G401 (cell line): ENCODE results near the gene CSF1R. TPM values are rescaled to one million over a fixed set of nuclear protein-coding genes. Genes with fewer than 3 reads are reported as not detected.
A peak's percentile ranks its signal among the peaks of the same experiment; 100 is the strongest.
"Not testable (repeated sequence)": the region's sequence is repeated elsewhere in the genome, so short reads cannot be mapped to it uniquely, and the experiment has no call there.

ENCODE experiments used
- DNase-seq: peaks from one replicate; pipeline ENCODE4 v3.0.0-alpha.2; 2015; ENCODE audit warnings: low spot score
- in situ Hi-C: cut with HindIII; loops from 2 replicates; pipeline ENCODE4 v1.10.0; 2016; ENCODE audit warnings: low sequenced_read_pairs, mixed read lengths
- total RNA-seq: library from RNA; depleted of rRNA; stranded (reverse); fragments of >200 nt; shearing (Covaris generic); gene quantifications from 2 replicates; pipeline ENCODE4 v1.2.3, GENCODE V29; 2014

The CSF1R gene
- total RNA-seq, 1 experiment from 2014 or later = 1.1 TPM

DNA sequence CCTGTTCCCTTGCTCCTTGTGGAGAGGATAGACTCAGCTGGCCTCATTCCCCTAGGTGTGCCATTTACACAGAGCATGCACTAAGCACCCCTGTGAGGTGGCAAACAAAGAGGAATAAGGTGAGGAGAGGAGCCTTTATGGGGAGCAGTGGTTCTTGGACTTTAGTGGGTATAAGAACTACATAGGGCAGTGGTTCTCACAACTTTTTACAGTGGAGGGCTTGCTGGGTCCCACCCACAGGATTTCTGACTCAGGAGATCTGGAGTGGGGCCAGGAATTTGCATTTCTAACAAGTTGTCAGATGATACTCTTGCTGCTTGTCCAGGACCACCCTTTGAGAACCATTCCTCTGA lies 42.0 kb downstream of the CSF1R start:
- in situ Hi-C loops = no loop called here
- no peak for DNase-seq

DNA sequence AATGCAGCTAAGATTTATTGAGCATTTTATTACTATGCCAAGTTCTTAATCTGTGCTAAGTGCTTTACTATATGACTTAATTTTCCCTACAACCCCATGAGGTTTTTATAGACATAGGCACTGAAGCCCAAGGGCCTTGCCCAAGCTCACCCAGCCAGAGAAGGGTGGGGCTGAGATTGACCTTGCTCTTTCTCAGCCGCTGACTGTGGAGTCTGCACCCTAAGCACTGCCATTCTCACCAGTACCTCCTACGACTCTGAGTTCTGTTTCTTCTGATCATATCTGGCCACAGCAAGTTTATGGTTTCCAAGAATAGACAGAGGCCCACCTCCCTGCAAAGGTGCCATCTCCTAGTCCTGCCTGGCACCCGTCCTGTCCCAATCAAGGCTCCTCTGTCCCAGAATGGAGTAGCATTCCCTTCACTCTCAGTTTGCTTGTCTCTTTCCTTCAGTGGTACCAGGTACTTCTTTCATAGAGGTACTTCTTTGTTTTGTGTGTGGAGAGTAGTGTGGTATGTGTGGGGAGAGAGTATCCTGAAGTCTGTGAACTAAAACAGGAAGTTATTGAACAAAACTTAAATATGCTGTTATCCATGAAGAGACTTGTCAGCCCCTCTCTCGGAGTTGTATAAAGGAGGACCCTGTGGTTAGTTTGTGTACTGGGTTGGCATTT lies 42.6 kb downstream of the CSF1R start:
- in situ Hi-C loops = no loop called here
- no peak for DNase-seq

DNA sequence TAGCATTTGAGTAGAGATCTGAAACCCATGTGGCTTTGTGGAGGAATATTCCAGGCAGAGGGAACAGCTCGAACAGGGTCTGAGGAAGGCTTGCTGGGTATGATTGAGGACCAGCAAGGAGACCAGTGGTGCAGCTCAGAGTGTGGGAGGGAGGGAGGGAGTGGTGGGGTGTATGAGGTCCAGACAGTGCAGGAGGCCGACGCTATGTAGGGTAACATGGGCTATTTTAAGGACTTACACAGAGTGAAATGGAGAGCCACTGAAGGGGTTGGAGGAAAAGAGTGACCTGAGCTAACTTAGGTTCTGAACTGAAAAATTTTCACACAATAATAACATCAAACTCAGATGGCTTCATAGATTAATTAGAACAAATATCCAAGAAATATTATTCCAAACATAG lies 43.9 kb downstream of the CSF1R start:
- in situ Hi-C loops = no loop called here
- no peak for DNase-seq

- DNase-seq = no peak
- in situ Hi-C loops = no loop called here
These were observed 47.8 kb downstream of the CSF1R start for GRCh38 chr5:150038547-150038946.

DNA sequence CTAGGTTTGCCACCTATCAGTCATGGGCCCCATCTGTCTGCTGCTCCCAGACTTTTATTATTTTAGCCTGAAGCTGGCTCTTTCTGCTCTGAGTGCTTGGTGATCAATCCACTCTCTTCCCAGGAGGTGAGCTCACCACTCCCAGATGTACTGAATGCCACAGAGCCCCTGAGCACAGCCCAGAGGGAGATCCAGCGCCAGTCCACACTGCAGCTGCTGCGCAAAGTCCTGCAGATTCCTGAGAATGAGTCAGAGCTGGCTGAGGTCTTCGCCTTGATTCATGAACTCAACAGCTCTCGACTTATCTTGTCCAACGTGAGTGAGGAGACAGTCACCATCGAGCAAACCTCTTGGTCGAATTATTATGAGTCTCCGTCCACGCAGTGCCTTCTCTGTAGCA lies 49.8 kb downstream of the CSF1R start:
- no peak for DNase-seq

DNA sequence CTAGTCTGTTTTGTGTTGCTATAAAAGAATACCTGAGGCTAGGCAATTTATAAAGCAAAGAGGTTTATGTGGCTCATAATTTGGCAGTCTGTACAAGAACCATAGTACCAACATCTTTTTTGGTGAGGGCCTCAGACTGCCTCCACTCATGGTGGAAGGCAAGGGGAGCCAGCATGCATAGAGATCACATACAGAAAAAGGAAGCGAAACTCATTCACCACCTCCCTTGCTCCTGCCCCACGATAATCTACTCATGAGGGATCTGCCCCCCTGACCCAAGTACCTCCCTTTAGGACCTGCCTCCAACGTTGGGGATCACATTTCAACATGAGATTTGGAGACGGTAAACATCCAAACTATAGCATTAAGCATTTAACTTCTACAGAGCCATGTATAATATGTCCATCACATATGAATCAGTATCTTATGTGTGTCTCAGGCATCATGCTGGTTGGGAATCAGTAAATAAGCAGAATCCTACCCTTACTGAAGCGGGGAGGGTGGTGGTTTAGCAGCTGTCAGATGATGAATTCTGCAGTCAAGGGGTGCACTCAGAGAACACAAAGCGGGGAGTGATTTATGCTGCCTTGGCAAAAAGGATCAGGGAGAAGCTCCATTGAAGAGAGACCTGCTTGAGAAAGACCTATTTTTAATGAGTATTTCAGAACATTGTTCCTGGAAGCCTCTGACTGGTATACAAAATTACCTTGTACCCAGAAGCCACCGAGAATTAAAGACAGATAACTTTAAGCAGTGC lies 51.0 kb downstream of the CSF1R start:
- in situ Hi-C loops = no loop called here
- DNase-seq = no peak

More for the DNA sequence above, 49.8 kb downstream of the CSF1R start:
- in situ Hi-C loops = no loop called here

DNA sequence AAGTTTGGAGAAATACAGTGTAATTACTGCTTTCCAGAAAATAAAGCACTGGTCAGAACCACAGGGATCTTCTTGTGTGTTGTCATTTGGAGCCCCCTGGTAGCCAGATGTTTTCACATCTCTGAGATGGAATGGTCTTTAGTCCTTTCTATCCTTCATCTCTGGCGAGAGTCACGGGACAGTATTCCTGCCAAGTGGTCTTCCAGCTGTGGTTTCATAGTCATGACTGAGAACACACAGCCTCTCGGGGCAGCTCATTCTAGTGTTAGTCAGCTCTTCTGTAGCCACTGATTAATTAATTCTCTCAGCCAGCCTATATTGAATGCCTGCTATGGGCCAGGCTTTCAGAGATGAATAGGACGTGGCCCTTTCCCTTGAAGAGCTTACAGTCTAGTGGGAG lies 51.7 kb downstream of the CSF1R start:
- in situ Hi-C loops = loop anchor here (5.0 kb wide), 1 partner anchor 38 kb away; no protein-coding TSS in a partner anchor
- DNase-seq = no peak

- in situ Hi-C loops = loop anchor here (5.0 kb wide), 1 partner anchor 39 kb away; no protein-coding TSS in a partner anchor
- DNase-seq = no peak
These were observed 53.0 kb downstream of the CSF1R start for GRCh38 chr5:150033334-150033733.

GRCh38 chr5:150028047-150028446 lies 58.3 kb downstream of the CSF1R start:
- DNase-seq, in situ Hi-C loops: not testable (repeated sequence)

DNA sequence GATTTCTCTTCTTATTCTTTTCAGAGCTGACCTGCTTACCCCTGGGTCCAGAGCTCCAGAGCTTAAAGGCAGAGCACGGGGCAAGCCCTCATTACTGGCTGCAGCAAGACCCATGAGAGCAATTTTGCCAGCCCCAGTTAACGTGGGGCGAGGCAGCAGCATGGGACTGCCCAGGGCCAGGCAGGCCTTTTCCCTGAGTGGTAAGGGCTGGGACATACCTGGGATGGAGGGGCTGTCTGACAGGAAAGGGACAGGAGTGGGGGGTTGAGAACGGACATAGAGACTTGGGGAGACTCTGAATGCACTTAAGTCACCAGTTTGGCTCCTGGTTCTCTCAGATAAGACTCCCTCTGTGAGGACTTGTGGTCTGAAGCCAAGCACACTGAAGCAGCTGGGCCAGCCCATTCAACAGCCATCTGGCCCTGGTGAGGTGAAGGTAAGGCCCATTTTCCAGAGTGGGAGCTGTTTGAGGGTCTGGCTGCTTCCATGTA lies 59.6 kb downstream of the CSF1R start:
- peak; percentile 57 for DNase-seq
- in situ Hi-C loops = no loop called here

- DNase-seq = peak; percentile 15
- in situ Hi-C loops = no loop called here
These were observed 61.9 kb downstream of the CSF1R start for GRCh38 chr5:150024346-150024984.

DNA sequence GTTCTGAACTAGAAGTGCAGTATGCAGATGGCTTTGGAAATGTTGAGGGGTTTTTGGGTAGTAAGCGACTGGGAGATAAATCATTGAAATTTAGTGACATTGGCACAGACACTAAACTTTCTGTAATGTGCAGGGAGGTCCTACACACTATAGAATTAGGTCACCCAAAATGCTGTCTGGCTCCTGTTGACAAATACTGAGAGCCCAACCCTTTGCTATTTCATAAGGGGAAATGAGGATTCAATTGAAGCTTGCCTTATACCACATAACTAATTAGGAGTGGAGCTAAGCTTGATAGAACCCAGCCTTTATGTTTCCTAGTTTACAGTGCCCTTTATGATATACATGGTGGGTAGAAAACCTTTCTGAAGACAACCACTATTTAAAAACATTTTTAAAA lies 63.2 kb downstream of the CSF1R start:
- in situ Hi-C loops = no loop called here

GRCh38 chr5:150022681-150023080 lies 63.7 kb downstream of the CSF1R start:
- no peak for DNase-seq
- in situ Hi-C loops = no loop called here

More for the DNA sequence above, 63.2 kb downstream of the CSF1R start:
- DNase-seq = no peak

DNA sequence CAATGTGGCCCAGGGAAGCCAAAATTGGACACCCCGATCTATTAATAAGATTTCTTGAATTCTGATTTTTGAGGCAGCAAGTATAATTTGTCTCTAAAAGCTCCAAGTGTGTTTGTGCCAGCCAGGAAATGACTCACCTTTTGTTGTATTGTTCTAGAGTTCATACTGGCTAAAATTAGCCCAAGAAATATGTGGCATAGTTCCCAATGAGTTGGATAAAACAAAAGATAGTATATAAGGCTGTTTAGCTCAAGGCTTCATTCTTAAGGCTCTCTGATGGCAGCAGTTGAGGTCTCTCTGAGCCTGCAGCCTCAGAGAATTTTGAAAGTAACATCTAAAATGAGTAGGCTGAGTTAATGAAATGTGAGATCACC lies 64.2 kb downstream of the CSF1R start:
- in situ Hi-C loops = no loop called here
- DNase-seq = peak; percentile 31

DNA sequence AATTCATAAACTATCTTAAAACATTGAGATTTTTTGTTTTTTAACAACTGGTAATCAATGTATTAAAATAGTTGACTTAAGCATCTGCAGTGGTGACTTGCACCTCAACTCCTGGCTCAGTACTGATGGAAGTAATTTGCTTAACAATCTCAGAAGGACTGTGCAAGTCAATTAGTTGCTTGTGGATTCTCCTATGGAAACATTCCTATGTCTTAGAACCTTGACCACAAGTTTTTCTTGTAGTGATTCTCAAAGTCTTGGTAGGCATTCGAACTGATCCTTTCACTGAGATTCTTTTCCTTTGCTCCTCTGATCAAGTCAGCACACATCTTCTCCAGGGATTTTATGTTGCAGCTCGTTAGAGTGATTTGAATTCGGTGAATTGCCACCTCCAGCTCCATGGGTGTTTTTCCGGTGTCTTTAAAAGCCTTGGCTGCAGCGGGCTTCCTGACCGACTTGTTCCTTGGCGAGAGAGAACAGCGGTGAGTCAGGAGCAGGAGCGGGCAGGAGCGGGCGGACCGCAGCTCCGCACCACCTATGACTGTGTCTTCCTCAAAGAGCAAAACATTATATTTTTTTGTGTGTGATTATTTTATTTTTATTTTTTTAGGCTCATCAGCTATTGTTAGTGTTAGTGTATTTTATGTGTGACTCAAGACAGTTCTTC lies 64.7 kb downstream of the CSF1R start:
- DNase-seq = peak; percentile 62
- in situ Hi-C loops = no loop called here

DNA sequence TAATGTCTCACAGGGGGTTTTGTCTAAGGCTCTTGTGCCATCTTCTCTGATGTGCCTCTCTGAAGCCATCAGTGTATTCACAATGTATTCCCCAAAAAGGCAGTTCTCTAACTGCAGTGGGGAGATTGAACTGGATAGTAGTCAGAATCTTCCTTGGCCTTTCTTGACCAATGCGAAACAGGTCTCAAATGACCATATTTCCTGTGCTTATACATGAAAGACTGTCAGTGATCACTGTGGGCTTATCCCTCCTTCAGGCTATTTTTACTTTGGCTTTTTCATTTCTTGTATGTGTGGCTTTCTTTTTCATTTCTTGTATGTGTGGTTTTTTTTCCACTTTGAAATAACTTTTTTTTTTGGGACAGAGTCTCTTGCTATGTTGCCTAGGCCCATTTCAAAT lies 66.1 kb downstream of the CSF1R start:
- no peak for DNase-seq
- in situ Hi-C loops = no loop called here

DNA sequence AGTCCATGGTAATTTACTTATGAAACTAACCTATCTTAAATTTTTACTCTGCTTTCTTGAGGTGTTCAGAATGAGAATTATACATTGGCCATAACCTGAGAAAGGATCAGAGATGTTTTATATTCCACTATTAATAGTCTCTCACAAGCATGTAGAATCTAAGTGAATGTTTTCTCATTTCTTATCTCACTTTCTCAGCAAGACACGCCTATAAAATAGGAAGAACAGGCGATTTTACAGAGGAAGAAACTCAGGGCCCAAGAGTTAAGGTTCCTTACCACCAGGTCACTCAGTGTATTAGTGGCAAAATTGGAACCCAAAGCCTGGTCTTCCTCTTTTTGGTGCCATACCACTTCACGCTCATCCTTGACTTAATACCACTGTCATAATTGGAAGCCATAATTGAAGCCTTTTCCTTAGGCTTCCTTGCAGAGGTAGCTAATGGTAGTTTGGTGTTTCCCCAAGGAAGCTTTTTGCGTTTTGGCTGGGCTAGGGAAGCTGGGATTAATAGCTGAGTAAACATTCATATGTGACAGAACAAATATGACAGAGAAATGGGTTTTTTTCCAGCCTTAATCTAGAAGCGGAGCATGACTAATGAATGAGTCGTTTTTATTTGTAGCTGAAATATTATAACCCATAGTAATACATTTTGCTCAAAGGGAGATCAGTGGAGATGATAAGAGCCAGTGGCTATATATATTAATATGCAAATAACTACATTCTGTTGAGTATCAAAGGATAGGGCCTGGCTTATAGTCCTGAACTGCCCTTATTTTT lies 68.9 kb downstream of the CSF1R start:
- in situ Hi-C loops = no loop called here
- DNase-seq = no peak

- in situ Hi-C loops = no loop called here
- no peak for DNase-seq
These were observed 69.8 kb downstream of the CSF1R start for GRCh38 chr5:150016537-150016936.

DNA sequence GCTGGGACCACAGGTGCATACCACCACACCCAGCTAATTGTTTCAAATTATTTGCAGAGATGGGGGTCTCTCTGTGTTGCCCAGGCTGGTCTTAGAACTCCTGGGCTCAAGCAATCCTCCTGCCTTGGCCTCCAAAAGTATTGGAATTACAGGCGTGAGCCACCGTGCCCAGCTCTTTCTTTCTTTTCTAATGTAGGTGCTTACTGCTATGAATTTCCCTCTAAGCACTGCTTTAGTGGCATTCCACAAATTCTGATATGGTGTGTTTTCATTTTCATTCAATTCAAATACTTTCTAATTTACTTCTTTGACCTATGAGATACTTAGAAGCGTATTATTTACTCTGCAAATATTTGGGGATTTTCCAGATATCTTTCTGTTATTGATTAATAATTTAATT lies 70.9 kb downstream of the CSF1R start:
- in situ Hi-C loops = no loop called here
- no peak for DNase-seq
